Lower leg skin (tissue), 4 donors: ENCODE results near the gene PMM2. TPM values are rescaled to one million over a fixed set of nuclear protein-coding genes. Genes with fewer than 3 reads are reported as not detected.

ENCODE experiments used
- DNase-seq, 2 donors: peaks; one replicate each; pipeline ENCODE4 v3.0.0-alpha.2; 2019; ENCODE audit warnings: low spot score in 2 of 2
- H3K4me3 ChIP-seq: fragments of 200-600 bp; sonication (generic); 2 replicates; pipeline ENCODE4 v1.5.1; 2017; ENCODE audit warnings: mild to moderate bottlenecking, low read depth; ENCODE audit not compliant: poor library complexity, severe bottlenecking
- CTCF ChIP-seq, 3 donors: fragments of 450-650 bp; IDR thresholded peaks; one replicate each; pipeline ENCODE4 v1.5.1; 2016; ENCODE audit warnings: antibody characterized with exemption in 3 of 3, mild to moderate bottlenecking in 3 of 3, moderate library complexity in 2 of 3
- POLR2A ChIP-seq, 2 donors: fragments of 450-650 bp; IDR thresholded peaks; one replicate each; pipeline ENCODE4 v1.6.1; 2016 to 2017; ENCODE audit warnings: antibody characterized with exemption in 2 of 2, mild to moderate bottlenecking in 1 of 2, moderate library complexity in 1 of 2
- whole genome bisulfite sequencing, 2 donors: methylation state at CpG; one replicate each; pipeline ENCODE4 v1.1.5; 2018; 5-methylcytosine and 5-hydroxymethylcytosine counted together
- intact Hi-C: fragments of 100-400 bp; cut with DNase I; formaldehyde crosslinking; loops from one replicate; pipeline ENCODE4 v1.15.0; 2023; ENCODE audit warnings: low total_unique reads
- total RNA-seq, 4 donors: library from RNA; depleted of rRNA; stranded (reverse); fragments of >200 nt; gene quantifications; one replicate each; pipeline ENCODE4 v1.1.0, GENCODE V29; 2016

The PMM2 gene
- total RNA-seq, 4 donors from 2014 or later = 20.5 to 41.8 (median 26.8) TPM

GRCh38 chr16:8890549-8890921, 92.9 kb downstream of the PMM2 start:
- intact Hi-C loops = no loop called here
- TF ChIP-seq POLR2A (IDR thresholded peaks at IDR 0.05) = no peak
- DNase-seq = no peak
- 87 to 92% methylated on average over 5 of the region's 5 CpGs for WGBS, 2 donors
- no peak overlapping the region for H3K4me3 ChIP-seq

- peak in 1 of 2 donors; percentile 79 for DNase-seq
- intact Hi-C loops = no loop called here
- no peak for TF ChIP-seq CTCF (IDR thresholded peaks at IDR 0.05)
- TF ChIP-seq POLR2A (IDR thresholded peaks at IDR 0.05) = no peak
Observed at GRCh38 chr16:8892101-8892575, 94.5 kb downstream of the PMM2 start.

GRCh38 chr16:8893426-8893825, 95.8 kb downstream of the PMM2 start:
- TF ChIP-seq CTCF (IDR thresholded peaks at IDR 0.05) = no peak
- TF ChIP-seq POLR2A (IDR thresholded peaks at IDR 0.05) = no peak
- 69 to 80% methylated on average over 9 of the region's 9 CpGs for WGBS, 2 donors
- H3K4me3 ChIP-seq = no peak overlapping the region
- intact Hi-C loops = no loop called here
- peak in 1 of 2 donors; percentile 79 for DNase-seq

More at GRCh38 chr16:8892101-8892575, 94.5 kb downstream of the PMM2 start:
- H3K4me3 ChIP-seq = no peak overlapping the region
- WGBS, 2 donors = 82 to 84% methylated on average over 16 of the region's 16 CpGs

GRCh38 chr16:8893976-8894690, 96.5 kb downstream of the PMM2 start:
- peak in 1 of 2 donors; percentile 66 for DNase-seq
- intact Hi-C loops = no loop called here
- no peak overlapping the region for H3K4me3 ChIP-seq
- TF ChIP-seq POLR2A (IDR thresholded peaks at IDR 0.05) = no peak
- no peak for TF ChIP-seq CTCF (IDR thresholded peaks at IDR 0.05)
- 86 to 91% methylated on average over 14 of the region's 14 CpGs for WGBS, 2 donors

- no peak for TF ChIP-seq CTCF (IDR thresholded peaks at IDR 0.05)
- TF ChIP-seq POLR2A (IDR thresholded peaks at IDR 0.05) = no peak
- intact Hi-C loops = no loop called here
- WGBS, 2 donors = 91 to 93% methylated on average over 21 of the region's 21 CpGs
- no peak for DNase-seq
- H3K4me3 ChIP-seq = no peak overlapping the region
Observed at GRCh38 chr16:8894736-8895334, 97.2 kb downstream of the PMM2 start.

GRCh38 chr16:8898660-8899318, 101.2 kb downstream of the PMM2 start:
- no peak overlapping the region for H3K4me3 ChIP-seq
- no peak for DNase-seq
- intact Hi-C loops = no loop called here
- WGBS, 2 donors = 89 to 96% methylated on average over 3 of the region's 3 CpGs
- TF ChIP-seq POLR2A (IDR thresholded peaks at IDR 0.05) (no peak), CTCF (IDR thresholded peaks at IDR 0.05) (no peak)
